Testis (tissue), 3 donors: Measurements from ENCODE around the gene SPATA19. TPM values are rescaled to one million over a fixed set of nuclear protein-coding genes. Genes with fewer than 3 reads are reported as not detected.
A peak's percentile ranks its signal among the peaks of the same experiment; 100 is the strongest.

Source experiments
- DNase-seq: peaks from one replicate; pipeline ENCODE4 v3.0.0-alpha.2; 2019
- H3K27ac ChIP-seq, 2 donors: fragments of 200-600 bp; sonication (generic); one replicate each; pipeline ENCODE4 v1.5.1; 2019
- H3K27me3 ChIP-seq: fragments of 200-600 bp; sonication (generic); one replicate; pipeline ENCODE4 v1.5.1; 2019
- H3K36me3 ChIP-seq: fragments of 200-600 bp; sonication (generic); one replicate; pipeline ENCODE4 v1.5.1; 2017; ENCODE audit warnings: low read depth; ENCODE audit errors: missing control alignments
- H3K4me1 ChIP-seq: fragments of 200-600 bp; sonication (generic); one replicate; pipeline ENCODE4 v1.5.1; 2019
- H3K4me3 ChIP-seq, 2 donors: fragments of 200-600 bp; sonication (generic); one replicate each; pipeline ENCODE4 v1.5.1; 2017 to 2019
- H3K9me3 ChIP-seq: fragments of 200-600 bp; sonication (generic); one replicate; pipeline ENCODE4 v1.5.1; 2017
- POLR2A ChIP-seq: fragments of 450-650 bp; IDR thresholded peaks from one replicate; pipeline ENCODE4 v1.6.1; 2017; ENCODE audit warnings: antibody characterized with exemption, mild to moderate bottlenecking, moderate library complexity
- WGBS, 2 donors: methylation state at CpG; one replicate each; pipeline ENCODE4 v1.1.5; 2018; 5-methylcytosine and 5-hydroxymethylcytosine counted together
- intact Hi-C: fragments of 100-400 bp; cut with DNase I; formaldehyde crosslinking; loops from one replicate; pipeline ENCODE4 v1.15.1; 2023; ENCODE audit warnings: low total_unique reads
- polyA plus RNA-seq: library from polyadenylated mRNA; stranded (reverse); fragments of 350-450 nt; fragmentation: Illumina TruSeq; extraction: RNeasy Lipid Tissue Mini Kit (QIAGEN cat#74804); gene quantifications from one replicate; pipeline ENCODE4 v1.2.3, GENCODE V29; 2014; ENCODE audit warnings: low read depth, low replicate concordance; ENCODE audit not compliant: insufficient read depth
- total RNA-seq, 2 donors: library from RNA; depleted of rRNA; stranded (reverse); fragments of >200 nt; gene quantifications; one replicate each; pipeline ENCODE4 v1.2.3, GENCODE V29; 2016
- TF ChIP-seq, protein P1 (sequence below), 3 experiments: fragments of 450-650 bp in 2 of 3; fragments of 200-600 bp in 1 of 3; sonication (generic) in 1 of 3; IDR thresholded peaks; one replicate each; pipeline ENCODE4 v1.5.1; 2016 to 2019; ENCODE audit warnings: antibody characterized with exemption in 3 of 3, mild to moderate bottlenecking in 2 of 3, moderate library complexity in 1 of 3

Gene SPATA19
- total and polyA plus RNA-seq, 3 donors from 2014 or later: 43.4 to 154 (median 142) TPM

DNA sequence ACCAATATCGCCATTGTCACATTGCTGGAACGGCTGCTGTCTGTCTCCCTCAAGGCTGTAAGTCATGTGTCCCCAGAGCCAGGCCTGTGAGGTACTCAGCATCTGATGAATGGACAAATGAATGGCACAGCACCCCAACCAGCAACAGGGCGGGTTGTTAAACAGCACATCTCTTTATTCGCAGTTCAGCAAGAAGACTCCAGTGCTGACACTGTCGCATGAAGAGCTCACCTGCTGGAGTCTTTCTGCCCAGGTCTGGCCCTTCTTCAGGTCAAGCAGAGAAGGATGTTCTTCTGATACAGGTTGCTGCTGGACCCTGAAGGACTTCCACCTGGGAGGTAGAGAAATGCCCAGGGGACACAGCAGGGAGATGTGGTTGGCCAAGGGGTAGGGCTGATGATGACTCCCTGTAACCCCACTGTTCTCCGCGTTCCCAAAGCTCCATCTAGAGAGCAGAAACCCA, 4.8 kb downstream of the SPATA19 start:
- no peaks in the 10 kb centered on the region for H3K27me3 ChIP-seq
- no peak overlapping the region for H3K4me3 ChIP-seq
- no peaks in the 10 kb centered on the region for H3K4me1 ChIP-seq
- H3K27ac ChIP-seq: no peak overlapping the region
- H3K36me3 ChIP-seq: no peaks in the 10 kb centered on the region
- TF ChIP-seq, protein P1, sequence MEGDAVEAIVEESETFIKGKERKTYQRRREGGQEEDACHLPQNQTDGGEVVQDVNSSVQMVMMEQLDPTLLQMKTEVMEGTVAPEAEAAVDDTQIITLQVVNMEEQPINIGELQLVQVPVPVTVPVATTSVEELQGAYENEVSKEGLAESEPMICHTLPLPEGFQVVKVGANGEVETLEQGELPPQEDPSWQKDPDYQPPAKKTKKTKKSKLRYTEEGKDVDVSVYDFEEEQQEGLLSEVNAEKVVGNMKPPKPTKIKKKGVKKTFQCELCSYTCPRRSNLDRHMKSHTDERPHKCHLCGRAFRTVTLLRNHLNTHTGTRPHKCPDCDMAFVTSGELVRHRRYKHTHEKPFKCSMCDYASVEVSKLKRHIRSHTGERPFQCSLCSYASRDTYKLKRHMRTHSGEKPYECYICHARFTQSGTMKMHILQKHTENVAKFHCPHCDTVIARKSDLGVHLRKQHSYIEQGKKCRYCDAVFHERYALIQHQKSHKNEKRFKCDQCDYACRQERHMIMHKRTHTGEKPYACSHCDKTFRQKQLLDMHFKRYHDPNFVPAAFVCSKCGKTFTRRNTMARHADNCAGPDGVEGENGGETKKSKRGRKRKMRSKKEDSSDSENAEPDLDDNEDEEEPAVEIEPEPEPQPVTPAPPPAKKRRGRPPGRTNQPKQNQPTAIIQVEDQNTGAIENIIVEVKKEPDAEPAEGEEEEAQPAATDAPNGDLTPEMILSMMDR (IDR thresholded peaks at IDR 0.05): no peak
- TF ChIP-seq POLR2A: no peak
- 89 to 92% methylated on average over 6 to 7 of the region's 7 CpGs for WGBS, 2 donors
- intact Hi-C loops: no loop called here
- H3K9me3 ChIP-seq: no peaks in the 10 kb centered on the region
- no peak for DNase-seq

DNA sequence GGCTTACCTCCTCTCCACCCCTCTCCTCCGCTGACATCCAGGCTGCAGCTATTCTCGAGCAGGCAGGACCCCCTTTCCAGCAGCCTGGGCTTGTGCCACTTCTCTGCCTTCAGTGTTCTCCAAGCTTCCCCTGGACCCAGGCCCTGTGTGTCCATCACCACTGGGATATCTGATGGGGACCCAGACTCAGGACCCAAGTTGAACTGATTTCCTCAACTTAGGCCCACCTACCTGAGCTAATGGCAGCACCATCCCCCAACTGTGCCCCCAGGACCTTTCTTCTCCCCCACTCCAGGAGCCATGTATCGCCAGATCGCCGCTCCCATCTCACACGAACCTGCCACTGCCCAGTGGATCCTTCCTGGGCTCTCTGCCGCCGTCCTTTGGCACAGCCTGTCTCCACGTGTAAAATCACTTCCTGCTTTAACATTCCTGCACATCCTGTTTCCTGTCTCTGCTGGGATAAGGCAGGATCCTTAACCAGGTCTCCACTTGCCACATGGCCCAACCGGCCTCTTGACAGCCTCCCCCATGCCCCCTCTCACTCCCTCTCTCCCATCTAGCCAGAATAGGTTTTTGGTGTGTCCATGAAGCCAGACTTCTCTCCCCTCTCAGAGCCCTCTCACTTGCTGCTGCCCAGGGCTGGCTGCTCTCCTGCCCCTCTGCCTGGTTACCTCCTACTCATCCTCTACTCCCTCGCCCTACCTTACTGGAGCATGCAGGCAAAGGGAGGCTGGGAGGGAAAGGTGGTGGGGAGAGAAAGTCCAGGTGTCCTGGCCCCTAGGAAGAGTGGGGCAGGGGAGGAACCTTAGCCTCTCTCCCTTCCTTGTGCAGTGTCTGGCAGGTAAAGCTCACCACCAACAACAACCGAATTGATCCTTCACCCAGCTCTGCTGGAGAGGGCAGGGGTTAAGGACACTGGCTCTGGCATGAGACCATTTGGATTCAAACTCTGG, 9.4 kb downstream of the SPATA19 start:
- Histone ChIP-seq H3K4me3 (no peak overlapping the region), H3K9me3 (no peaks in the 10 kb centered on the region), H3K27me3 (no peaks in the 10 kb centered on the region), H3K27ac (no peak overlapping the region), H3K4me1 (no peaks in the 10 kb centered on the region), H3K36me3 (no peaks in the 10 kb centered on the region)
- no peak for DNase-seq
- WGBS, 2 donors: 59 to 65% methylated on average over 12 of the region's 12 CpGs
- TF ChIP-seq POLR2A: no peak
- TF ChIP-seq, protein P1 (IDR thresholded peaks at IDR 0.05): no peak
- intact Hi-C loops: no loop called here

DNA sequence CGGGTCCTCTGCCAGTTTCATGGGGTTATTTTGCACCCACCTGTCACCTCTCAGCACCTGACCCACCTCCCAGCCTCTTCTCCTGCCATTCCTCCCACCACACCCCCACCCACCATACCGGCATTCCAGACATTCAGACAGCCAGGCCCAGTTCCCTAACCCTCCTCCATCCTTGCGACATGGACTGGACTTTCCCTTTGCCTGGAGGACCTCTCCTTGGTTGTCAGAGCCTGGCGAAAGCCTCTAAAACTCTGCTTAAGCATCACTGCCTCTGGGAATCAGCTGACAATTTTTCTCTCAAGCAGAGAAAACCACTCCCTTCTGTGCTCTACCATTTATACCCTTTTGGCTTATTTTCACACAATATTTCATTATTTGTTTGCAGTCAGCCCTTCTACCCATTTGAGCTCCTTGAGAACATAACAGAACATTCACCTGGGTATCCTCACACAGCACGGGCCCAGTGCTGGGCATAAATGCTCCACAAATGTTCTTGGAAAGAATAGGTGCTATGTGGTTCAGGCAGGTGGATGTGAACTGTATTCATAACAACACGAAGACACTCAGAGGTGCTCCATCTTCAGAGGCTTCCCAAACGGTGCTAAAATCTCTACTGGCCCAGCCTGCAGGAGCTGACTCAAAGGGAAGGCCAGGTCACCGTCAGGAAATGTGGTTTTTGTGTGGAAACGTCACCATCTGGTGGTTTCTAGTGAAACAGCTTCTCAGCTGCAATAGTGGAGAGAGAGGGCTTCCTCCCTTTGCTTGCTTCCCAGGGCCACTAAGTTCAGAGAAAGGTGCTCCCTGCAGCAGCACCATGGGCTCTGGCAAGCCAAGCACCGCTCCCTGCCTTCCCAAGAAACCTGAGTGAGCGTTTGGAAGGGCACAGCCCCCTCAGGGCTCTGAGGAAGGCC, 10.4 kb downstream of the SPATA19 start:
- intact Hi-C loops: loop anchor here (5.0 kb wide), 1 partner anchor 753 kb away; no protein-coding TSS in a partner anchor
- no peak overlapping the region for H3K27ac ChIP-seq

DNA sequence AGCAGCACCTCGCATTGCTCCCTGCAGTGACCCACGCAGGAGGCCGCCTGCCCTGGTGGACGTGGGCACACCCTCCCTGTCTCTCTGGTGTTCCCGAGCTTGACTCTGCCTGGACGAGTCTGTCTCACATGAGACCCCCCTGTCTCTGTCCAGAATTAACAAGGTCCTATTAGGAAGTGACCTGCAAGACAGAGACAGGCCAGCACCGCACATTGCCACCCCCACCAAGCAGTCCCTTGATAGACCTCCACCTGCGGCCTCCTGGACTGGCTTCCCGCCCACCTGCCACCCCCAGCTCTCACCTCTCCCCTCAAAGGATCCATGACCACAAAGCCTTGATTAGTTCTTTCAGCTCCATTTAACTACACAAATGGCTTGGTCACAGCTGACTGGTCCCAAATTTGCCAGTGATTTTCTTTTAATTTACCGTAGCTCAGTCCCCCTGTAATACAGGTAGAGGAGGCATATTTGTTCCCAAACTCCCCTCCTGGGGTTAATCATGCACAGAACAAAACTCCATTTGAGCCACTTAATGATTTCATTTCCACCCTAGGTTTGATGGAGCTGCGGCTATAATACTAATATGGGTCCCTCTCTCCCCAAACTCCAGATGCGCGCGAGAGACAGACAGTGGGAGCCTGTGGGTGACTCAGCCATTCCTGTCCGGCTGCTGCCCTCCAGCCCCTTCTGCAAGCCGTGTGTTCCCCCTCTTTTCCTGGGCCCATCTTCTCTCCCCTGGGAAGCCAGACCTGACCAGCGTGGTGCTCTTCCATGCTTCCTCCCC, 11.2 kb downstream of the SPATA19 start:
- H3K27ac ChIP-seq: no peak overlapping the region
- 70 to 76% methylated on average over 17 of the region's 17 CpGs for WGBS, 2 donors
- TF ChIP-seq POLR2A: no peak
- TF ChIP-seq, protein P1 (IDR thresholded peaks at IDR 0.05): no peak
- no peaks in the 10 kb centered on the region for H3K9me3 ChIP-seq
- no peak overlapping the region for H3K4me3 ChIP-seq
- H3K4me1 ChIP-seq: no peaks in the 10 kb centered on the region
- no peaks in the 10 kb centered on the region for H3K27me3 ChIP-seq
- DNase-seq: no peak
- intact Hi-C loops: loop anchor here (5.0 kb wide), 1 partner anchor 752 kb away; no protein-coding TSS in a partner anchor
- H3K36me3 ChIP-seq: no peaks in the 10 kb centered on the region

More for the DNA sequence above, 10.4 kb downstream of the SPATA19 start:
- no peak overlapping the region for H3K4me3 ChIP-seq
- DNase-seq: peak; percentile 66
- H3K9me3 ChIP-seq: no peaks in the 10 kb centered on the region
- H3K36me3 ChIP-seq: no peaks in the 10 kb centered on the region
- H3K27me3 ChIP-seq: no peaks in the 10 kb centered on the region
- TF ChIP-seq, protein P1 (IDR thresholded peaks at IDR 0.05): peak; percentile 27 to 70 (median 50)
- no peak for TF ChIP-seq POLR2A
- H3K4me1 ChIP-seq: no peaks in the 10 kb centered on the region
- WGBS, 2 donors: 47 to 56% methylated on average over 8 to 11 of the region's 11 CpGs
